COLO668 (cell line): ENCODE data around the gene FAM76A.
"Not testable (repeated sequence)": the region's sequence is repeated elsewhere in the genome, so short reads cannot be mapped to it uniquely, and the experiment has no call there.

Source experiments
- DNase-seq: peaks from one replicate; lab custom pipeline; 2025; ENCODE audit not compliant: unreplicated experiment; lab: John Stamatoyannopoulos, UW

The FAM76A gene

DNA sequence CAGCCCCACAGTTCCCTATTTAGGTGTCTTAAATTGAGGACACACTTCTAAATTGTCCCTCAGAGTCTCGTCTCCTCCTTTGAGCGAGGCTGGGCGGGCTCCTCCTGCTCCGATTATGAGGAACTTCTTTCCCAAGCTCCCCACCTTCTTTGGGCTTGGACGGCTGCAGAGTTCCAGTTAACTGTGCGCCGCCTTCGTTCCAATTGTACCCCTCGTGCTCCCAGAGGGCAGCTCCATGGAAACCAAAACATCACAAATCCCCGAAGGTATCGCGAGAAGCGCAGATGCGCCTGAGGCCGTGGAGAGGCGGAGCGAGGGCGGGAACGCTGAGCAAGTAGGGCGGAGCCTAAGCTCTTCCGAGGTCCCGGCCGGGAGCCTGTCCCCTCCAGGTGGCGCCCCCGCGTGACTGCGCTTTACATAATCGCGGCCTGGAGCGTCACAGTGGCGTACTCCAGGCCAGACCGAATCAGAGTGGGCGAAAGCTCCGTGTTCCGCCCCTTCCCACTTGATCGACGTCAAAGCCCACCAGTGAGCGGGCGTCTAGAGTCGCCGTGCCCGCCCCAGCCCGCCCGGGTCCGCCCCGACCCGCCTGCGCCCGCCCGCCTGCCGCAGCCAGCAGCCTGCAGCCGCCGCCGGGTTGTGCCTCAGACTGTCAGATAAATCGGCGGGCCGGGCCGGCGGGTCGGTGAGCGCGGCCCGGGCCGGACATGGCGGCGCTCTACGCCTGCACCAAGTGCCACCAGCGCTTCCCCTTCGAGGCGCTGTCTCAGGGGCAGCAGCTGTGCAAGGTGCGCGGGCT is at the start of gene FAM76A:
FAM76A (plus strand) TSS at position 588 of the 799 bp plus-strand sequence; CDS start at position 708, 120 bp downstream.
- DNase-seq = peak; percentile 100

DNA sequence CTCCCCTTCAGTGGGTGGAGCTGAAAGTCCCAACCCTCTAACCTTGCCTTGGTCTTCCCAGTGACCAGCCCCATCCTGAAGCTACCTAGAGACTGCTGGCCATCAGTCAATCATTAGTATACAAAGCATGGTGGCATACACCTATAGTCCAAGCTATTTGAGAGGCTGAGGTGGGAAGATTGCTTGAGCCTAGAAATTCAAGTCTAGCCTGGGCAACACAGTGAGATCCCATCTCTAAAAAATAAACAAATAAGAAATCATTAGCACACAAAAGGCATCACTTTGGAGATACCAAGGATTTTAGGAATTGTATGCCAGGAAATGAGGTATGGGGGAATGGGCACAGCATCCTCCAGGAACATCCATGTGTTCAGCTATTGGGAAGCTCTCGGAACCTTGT is 49.4 kb upstream of the FAM76A start:
- DNase-seq = no peak

GRCh38 chr1:27678747-27679146 is 47.0 kb upstream of the FAM76A start:
- DNase-seq = no peak

DNA sequence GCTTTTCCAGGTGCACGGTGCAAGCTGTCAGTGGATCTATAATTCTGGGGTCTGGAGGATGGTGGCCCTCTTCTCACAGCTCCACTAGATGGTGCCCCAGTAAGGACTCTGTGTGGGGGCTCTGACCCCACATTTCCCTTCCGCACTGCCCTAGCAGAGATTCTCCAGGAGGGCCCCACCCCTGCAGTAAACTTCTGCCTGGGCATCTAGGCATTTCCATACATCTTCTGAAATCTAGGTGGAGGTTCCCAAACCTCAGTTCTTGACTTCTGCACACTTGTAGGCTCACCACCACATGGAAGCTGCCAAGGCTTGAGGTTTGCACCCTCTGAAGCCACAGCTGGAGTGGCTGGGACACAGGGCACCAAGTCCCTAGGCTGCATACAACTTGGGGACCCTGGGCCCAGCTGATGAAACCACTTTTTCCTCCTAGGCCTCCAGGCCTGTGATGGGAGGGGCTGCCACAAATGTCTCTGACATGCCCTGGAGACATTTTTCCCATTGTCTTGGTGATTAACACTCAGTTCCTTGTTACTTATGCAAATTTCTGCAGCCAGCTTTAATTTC is 45.5 kb upstream of the FAM76A start:
- not testable (repeated sequence) for DNase-seq

DNA sequence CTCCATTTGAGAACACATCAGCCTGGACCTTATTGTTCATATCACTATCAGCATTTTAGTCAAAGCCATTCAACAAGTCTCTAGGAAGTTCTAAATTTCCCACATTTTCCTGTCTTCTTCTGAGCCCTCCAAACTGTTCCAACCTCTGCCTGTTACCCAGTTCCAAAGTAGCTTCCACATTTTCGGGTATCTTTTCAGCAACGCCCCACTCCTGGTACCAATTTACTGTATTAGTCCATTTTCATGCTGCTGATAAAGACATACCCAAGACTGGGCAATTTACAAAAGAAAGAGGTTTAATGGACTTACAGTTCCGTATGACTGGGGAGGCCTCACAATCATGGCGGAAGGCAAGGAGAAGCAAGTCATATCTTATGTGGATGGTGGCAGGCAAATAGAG is 44.2 kb upstream of the FAM76A start:
- DNase-seq = not testable (repeated sequence)

DNA sequence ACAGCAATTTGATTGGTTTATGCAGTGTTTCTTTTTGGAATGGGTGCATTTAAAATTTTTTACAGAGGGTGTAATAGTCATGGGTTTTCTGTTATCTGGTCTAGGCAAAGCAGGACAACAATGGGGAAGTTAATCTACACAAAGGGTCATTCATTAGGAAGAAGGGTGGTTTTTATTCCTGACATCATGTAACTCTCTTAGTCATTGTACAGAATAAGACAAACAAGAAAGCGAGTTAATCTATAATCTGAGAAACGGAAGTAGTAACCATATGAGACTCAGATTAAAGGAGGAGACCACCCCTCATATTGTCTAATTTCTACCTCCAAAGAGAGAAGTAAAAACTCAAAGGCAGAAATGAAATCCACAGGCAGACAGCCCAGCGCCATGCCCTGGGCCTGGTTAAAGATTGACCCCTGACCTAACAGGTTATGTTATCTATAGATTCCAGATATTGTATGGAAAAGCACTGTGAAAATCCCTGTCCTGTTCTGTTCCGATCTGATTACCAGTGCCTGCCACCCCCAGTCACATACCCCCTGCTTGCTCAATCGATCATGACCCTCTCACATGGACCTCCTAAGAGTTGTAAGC is 43.3 kb upstream of the FAM76A start:
- no peak for DNase-seq

DNA sequence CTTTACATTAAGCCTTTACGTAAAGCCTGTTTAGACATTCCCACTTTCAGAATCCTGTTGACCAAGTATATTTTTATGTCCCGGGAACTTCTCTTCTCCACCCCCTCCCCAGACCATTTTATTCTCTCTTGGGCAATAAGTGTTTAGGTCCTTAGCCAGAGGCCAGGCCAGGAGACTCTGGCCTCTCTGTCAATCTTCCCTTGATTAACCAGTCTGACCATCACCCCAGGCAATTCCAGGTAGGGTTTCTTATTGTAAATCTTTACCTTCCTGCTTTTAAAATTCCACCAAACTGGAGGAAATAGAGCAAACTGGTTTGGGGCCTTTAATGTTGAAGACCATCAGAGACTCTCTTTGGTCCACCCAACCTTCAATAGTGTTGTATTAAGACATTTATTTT is 41.6 kb upstream of the FAM76A start:
- no peak for DNase-seq

DNA sequence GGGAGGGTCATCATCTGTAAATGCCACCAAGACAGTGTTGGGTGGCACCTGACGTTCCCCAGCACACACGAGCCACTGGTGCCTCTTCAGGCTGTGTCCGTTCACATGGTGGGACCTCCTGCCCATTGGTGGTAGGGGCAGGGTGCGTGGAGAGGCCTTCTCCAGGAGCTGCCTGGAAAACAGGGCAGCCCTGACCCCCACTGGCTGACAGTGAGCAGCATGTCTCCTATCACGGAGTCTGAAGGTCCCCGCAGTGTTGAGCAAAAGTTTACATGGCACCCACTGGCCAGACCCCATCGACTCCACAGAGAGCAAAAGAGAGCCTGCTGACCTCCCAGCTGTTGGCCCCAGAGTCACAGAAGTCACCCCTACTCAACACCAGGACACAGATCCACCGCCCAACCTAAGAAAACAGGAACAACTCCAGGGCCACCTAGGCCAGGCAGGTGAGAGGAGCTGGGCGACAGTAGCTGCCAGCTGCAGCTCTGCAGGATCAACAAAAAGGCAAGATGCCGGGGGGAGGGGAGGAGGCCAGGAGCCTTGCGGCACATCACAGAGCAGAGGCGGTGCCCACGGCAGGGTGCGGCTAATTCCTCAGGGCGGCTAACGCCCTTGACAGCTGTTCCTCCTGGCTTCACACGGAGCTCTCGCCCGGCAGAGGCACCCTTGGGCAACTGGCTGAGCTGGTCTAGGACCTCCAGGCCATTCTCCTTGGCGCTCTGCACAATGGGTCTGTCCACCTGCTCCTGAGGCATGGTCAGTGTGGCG is 39.4 kb upstream of the FAM76A start:
- DNase-seq = peak; percentile 87

GRCh38 chr1:27687906-27688305 is 37.9 kb upstream of the FAM76A start:
- no peak for DNase-seq

DNA sequence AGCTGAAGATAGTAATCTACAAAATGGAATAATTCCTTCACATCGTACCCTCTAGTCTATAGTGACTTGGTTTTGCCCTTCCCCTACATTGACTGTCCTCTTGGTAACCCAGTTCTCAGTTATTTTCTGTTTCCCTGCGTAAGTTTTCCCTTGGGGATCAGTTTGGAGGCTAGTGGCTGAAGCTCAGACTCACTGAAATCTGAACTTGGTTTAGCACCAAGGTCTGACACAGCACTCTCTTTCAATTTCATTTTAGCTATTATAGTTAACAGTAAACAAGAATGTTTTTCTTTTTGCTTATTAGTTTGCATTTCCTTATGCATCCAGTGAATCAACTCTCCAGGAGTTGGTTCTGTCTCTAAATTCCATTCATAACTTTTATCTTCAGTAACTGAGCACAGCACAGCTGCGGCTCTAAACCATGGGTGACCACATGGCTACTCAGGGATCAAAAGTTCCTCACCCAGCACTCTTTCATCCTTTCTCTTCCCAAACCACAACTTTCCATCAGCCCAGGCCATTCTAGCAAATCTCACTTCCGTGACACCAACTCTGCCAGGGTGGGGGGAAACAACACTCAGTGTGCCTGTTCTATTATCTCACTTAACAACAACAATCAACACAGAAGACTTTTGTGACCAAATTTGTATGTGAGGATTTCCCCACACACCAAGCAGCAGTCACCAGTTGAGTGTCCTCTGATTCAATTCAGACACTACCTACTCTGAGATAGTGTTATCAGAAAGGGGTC is 36.2 kb upstream of the FAM76A start:
- no peak for DNase-seq

DNA sequence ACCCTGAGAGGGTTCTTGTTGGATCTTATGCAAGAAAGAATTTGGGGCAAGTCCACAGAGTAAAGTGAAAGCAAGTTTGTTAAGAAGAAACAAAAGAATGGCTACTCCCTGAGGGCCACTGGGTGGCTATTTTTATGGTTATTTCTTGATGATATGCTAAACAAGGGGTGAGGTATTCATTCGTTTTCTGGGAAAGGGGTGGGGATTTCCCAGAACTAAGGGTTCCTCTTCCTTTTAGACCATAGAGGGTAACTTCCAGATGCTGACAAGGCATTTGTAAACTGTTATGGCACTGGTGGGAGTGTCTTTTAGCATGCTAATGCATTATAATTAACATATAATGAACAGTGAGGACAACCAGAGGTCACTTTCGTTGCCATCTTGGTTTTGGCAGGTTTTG is 35.6 kb upstream of the FAM76A start:
- no peak for DNase-seq

DNA sequence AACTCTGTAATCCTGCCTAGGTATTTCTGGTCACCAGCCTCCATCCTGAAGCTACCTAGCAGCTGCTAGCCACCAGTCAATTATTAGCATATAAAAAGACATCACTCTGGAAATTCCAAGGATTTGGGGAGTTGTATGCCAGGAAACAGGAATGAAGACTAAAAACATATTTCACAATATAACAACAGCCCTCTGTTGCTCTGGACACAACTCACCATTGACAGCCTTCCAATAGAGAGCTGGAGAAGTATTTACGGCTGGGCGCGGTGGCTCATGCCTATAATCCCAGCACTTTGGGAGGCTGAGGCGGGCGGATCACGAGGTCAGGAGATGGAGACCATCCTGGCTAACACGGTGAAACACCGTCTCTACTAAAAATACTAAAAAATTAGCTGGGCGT is 28.9 kb upstream of the FAM76A start:
- DNase-seq = not testable (repeated sequence)

- DNase-seq = no peak
Measured at GRCh38 chr1:27704958-27705357, 20.8 kb upstream of the FAM76A start.

DNA sequence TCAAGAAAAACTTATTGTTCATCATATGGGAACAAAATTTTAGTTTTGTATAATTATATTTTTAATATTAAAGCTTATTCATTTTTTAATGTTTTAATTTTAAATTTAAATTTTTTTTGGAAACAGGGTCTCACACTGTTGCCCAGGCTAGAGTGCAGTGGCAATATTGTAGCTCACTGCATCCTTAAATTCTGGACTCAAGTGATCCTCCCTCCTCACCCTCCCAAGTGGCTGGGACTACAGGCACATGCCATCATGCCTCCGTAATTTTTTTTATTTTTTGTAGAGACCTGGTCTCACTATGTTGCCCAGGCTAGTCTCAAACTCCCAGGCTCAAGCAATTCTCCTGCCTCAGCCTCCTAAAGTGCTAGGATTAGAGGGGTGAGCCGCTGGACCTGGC is 20.2 kb upstream of the FAM76A start:
- DNase-seq = no peak

GRCh38 chr1:27710574-27710973 is 15.2 kb upstream of the FAM76A start:
- DNase-seq = no peak

GRCh38 chr1:27713139-27713725 is 12.5 kb upstream of the FAM76A start:
- DNase-seq = no peak

DNA sequence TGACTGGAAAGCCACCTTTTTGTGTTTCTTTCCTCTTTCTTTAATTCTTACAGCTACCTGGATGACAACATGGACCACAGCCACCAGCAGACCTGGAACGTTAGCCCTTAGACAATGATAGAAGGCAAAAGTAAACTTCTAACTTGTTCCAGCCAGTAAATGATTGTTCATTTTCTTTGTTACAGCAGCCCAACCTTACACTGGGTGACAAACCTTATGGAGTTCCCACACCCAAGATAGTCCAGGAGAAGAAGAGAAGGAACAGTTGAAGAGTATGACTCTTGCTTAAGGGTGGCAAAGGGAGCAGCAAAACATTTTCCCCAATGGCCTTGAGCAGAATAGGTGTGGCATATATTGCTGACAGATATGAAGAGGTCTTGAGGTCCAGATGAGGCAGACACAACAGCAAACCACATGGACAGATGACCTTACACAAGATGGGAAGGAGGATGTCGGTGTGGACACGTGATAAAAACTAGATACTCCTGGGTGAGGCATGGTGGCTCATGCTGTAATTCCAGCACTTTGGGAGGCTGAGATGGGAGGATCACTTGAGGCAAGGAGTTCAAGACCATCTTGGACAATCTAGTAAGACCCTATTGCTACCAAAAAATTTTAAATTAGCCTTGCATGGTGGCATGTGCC is 11.8 kb upstream of the FAM76A start:
- no peak for DNase-seq

- DNase-seq = no peak
Measured at GRCh38 chr1:27716262-27716895, 9.4 kb upstream of the FAM76A start.
